Glomerular endothelial cell (primary cell): ENCODE measurements around the gene GSTT4. TPM values are rescaled to one million over a fixed set of nuclear protein-coding genes. Genes with fewer than 3 reads are reported as not detected.
"Not testable (repeated sequence)": the region's sequence is repeated elsewhere in the genome, so short reads cannot be mapped to it uniquely, and the experiment has no call there.

ENCODE experiments used
- DNase-seq: peaks from one replicate; pipeline ENCODE4 v3.0.0-alpha.2; 2011; ENCODE audit warnings: low read depth, low spot score; ENCODE audit errors: extremely low read depth
- total RNA-seq: library from RNA; depleted of rRNA; stranded (reverse); fragments of >200 nt; gene quantifications from 2 replicates; pipeline ENCODE4 v1.2.3, GENCODE V29; 2015

GSTT4 gene
- total RNA-seq, 1 donor from 2014 or later = not detected

- no peak for DNase-seq
Measured at GRCh38 chr22:24026056-24026455, 20.8 kb upstream of the GSTT4 start.

- no peak for DNase-seq
Measured at GRCh38 chr22:24025475-24025874, 20.2 kb upstream of the GSTT4 start.

- DNase-seq = no peak
Measured at GRCh38 chr22:24024354-24024753, 19.1 kb upstream of the GSTT4 start.

DNA sequence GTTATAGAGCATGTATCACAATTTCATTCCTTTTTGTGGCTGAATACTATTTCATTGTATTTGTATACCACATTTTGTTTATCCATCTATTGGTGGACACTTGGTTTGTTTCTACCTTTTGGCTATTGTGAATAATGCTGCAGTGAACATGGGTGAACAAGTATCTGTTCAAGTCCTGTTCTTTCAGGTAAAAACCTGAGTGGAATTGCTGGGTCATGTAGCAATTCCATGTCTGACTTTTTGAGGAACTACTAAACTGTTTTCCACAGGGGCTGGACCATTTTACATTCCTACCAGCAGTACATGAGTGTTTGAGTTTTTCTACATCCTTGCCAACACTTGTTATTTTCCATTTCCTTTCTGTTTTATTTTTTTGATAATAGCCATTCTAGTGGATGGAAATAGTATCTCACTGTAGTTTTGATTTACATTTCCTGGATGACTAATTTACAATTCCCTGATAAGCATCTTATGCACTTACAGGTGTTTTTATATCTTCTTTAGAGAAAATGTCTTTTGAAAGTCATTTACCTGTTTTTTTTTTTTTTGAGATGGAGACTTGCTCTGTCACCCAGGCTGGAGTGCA is 18.0 kb upstream of the GSTT4 start:
- no peak for DNase-seq

- no peak for DNase-seq
Measured at GRCh38 chr22:24021304-24021703, 16.1 kb upstream of the GSTT4 start.

GRCh38 chr22:24016156-24016555 is 10.9 kb upstream of the GSTT4 start:
- no peak for DNase-seq

GRCh38 chr22:24011735-24012068 is 6.4 kb upstream of the GSTT4 start:
- DNase-seq = no peak

GRCh38 chr22:24010018-24010391 is 4.8 kb upstream of the GSTT4 start:
- DNase-seq = no peak

GRCh38 chr22:24009227-24010017 is 4.2 kb upstream of the GSTT4 start:
- no peak for DNase-seq

DNA sequence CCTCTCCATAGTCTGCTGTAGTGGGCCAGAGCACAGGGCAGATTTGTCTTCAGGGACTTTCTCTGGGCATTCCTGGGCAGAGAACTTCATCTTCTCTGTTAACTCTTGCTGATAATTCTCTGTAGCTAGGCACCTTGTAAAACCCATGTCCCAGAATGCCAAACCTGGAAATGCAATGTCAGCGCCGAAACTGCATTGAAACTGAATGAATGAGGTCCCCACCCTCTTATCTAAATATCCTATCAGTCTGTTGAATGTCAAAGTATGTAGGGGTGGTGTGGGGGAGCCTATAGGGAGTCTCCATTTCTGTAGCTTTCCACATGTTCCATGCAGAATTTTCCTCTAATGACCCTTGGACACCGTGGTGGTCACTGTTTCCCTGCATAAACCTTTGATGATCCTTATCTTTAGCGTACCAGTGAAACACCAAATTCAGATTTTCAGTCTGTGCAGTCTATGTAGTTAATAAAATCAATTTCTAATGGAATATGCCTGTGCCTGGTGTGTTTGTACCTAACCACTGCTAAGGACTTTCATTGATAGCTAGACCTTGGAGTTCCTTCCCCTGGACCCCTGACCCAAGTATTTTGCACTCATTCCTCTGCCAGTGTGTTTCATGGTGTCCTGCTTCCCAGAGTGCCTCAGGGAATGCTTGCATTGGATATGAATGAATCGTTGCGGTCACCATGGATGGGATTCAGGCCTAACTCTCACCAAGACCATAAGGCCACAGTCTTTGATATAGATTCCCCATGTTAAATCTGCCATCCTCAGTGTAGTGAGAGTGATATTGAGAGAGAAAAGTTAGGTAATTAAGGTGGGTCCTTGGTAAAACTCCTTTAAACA is 3.4 kb upstream of the GSTT4 start:
- DNase-seq = no peak

GRCh38 chr22:24008022-24008283 is 2.7 kb upstream of the GSTT4 start:
- no peak for DNase-seq

- no peak for DNase-seq
Measured at GRCh38 chr22:24007253-24008021, 2.2 kb upstream of the GSTT4 start.

GRCh38 chr22:24006914-24007214 is 1.6 kb upstream of the GSTT4 start:
- DNase-seq = no peak

DNA sequence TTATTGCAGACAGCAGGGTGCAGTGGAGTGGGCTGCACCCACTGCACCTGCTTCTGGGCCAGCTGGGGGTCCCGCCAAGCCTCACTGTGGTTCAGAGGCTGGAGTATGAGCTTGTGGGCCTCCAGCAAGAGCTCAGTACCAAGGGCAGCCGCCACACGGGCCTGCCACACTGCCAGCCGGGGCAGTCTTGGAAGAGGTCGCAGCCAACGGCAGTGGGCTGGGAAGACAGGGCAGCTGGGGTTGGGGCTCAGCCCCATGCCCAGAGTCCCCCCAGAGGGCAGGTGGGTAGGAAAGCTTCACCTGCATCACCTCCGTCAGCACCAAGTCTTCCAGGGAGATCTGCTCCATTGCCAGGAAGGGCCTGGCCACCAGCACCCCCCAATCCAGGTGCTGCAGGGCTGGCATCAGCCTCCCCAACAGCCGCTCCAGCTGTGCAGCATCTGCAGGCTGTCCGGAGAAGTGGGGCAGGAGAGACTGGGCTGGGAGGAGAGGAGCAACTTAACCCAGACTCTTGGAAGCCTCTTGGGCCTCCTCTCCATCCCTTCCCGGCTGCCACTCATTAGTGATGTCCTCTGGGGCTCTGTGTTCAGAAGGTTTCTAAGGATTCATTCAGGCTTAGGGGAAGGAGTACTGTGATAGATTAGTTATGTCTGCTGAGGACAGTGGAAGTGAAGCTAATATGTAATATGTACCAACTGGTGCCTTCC is 1.1 kb upstream of the GSTT4 start:
- DNase-seq = no peak

DNA sequence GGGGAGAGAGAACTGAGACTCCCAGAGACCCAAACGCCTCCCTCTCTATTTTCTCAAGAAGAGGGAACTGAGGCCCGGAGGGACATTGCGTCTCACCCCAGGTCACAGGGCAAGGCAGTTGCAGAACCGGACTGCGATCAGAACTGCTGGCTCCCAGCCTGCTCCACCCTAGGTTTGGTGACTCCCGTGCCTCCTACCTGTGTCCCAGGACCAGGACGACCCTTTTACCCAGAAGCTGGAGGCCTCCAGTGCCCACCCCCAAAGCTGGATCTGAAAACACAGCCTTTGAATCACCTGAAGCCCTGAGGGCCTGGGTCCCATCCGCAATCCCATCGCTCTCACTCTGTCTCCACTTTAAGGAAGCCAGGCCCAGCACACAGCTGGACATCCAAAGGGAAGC is 1.4 kb downstream of the GSTT4 start:
- no peak for DNase-seq

GRCh38 chr22:24002851-24003250 is 2.4 kb downstream of the GSTT4 start:
- DNase-seq = no peak

DNA sequence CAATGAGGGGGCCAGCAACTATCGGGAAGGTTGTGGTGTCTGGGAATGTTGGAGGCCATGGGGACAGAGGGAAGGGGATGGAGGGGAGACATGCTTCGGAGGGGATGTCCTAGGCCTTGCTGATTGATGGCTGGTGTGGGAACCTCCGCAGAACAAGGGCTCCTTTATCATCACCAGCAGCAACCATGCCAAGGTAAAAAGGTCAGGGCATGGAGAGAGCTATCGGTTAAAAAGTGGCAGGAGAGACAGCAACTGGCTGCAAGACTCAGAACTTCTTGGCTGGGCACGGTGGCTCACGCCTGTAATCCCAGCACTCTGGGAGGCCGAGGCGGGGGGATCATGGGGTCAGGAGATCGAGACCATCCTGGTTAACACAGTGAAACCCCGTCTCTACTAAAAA is 3.0 kb downstream of the GSTT4 start:
- DNase-seq = no peak

GRCh38 chr22:24001314-24001713 is 3.9 kb downstream of the GSTT4 start:
- DNase-seq = no peak

DNA sequence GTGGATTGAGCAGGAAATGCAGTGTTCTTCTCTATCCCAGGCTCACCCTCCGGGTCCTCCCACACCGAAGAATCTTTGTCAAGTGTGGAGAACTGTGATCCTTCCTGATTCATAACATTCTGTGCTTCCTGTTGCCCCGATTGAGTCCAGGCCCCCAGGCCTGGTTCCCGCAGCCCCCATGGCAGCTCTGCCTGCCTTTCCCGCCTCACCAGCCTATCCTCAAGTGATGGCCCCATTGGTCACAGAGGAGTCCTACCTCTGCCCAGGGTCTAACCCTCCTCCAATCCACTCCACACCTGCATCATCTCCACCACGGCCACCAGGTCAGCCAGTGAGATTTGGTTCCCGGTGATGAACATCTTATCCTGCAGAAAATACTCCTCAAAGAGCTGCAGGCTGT is 5.5 kb downstream of the GSTT4 start:
- DNase-seq = not testable (repeated sequence)

DNA sequence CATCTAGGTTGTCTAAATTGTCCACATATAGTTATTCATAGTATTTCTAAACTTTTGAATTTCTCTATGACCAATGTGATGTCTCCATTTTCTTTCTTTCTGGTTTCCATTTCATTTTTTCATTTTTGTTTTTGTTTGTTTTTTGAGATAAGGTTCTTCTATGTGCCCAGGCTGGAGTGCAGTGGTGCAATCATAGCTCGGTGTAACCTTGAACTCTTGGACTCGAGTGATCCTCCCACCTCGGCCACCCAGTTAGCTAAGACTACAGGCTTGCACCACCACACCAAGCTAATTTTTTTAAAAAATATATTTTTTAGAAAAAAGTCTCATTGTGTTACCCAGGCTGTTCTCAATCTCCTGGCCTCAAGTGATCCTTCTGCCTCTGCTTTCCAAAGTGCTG is 8.2 kb downstream of the GSTT4 start:
- no peak for DNase-seq

- not testable (repeated sequence) for DNase-seq
Measured at GRCh38 chr22:23993581-23994177, 11.6 kb downstream of the GSTT4 start.
